Neural progenitor cell (in vitro differentiated cells): Measurements from ENCODE around the gene MYO1F.

Experiments used
- CTCF ChIP-seq: fragments of 200-600 bp; sonication (generic); IDR thresholded peaks from 2 replicates; pipeline ENCODE4 v1.5.1; 2017; ENCODE audit warnings: antibody characterized with exemption, mild to moderate bottlenecking
- EZH2 ChIP-seq: fragments of 200-600 bp; sonication (generic); IDR thresholded peaks from 2 replicates; pipeline ENCODE4 v1.6.1; 2017; ENCODE audit warnings: antibody characterized with exemption, mild to moderate bottlenecking, moderate library complexity
- EZH2phosphoT487 ChIP-seq: fragments of 200-600 bp; sonication (generic); IDR thresholded peaks from 2 replicates; pipeline ENCODE4 v1.6.1; 2017; ENCODE audit warnings: antibody characterized with exemption

DNA sequence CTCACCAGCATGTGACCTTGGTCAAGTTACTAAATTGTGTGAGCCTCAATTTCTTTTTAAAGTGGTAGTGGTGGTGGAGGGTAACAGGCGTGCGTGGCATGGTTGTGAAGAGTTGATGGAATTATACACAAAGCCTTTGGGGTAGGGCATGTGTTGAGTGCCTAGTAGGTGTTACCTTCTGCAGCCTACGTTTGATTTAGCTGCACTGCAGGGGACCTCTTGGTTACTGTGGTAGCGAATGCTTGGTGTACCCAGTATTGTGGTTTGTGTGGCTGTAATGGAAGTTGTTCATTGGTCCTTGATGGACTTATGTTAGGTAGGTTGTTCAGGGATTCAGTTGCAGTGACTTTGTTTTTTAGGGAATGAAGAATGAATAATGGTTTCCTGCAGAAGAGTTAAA lies 99.4 kb downstream of the MYO1F start:
- TF ChIP-seq CTCF (no peak), EZH2 (no peak), EZH2phosphoT487 (no peak)
